NCI-H748 (cell line): ENCODE results near the gene RAI2.

Experiments used
- DNase-seq: peaks from one replicate; lab custom pipeline; 2025; ENCODE audit not compliant: unreplicated experiment; lab: John Stamatoyannopoulos, UW

The RAI2 gene

DNA sequence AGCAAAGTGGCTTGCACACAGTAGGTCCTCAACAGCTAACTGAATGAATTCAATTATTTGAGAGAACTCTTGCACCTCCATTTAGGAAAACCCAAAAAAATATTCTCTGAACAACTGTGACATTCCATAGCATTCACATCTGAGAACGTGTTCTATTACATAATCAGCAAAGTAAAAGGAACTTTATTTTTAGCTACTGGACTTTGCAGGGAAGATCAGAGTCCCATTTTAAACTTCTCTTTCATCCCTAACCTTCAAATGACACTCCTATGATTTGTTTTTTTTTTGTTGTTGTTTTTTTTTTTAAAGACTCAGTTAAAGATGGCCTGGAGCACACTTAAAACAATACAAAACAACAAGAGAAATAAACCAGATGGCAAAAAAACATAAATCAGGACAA lies 30.9 kb downstream of the RAI2 start:
- no peak for DNase-seq

- no peak for DNase-seq
These were observed 31.5 kb downstream of the RAI2 start for GRCh38 chrX:17829566-17829965.

GRCh38 chrX:17828171-17828570 lies 32.9 kb downstream of the RAI2 start:
- DNase-seq, result no peak

DNA sequence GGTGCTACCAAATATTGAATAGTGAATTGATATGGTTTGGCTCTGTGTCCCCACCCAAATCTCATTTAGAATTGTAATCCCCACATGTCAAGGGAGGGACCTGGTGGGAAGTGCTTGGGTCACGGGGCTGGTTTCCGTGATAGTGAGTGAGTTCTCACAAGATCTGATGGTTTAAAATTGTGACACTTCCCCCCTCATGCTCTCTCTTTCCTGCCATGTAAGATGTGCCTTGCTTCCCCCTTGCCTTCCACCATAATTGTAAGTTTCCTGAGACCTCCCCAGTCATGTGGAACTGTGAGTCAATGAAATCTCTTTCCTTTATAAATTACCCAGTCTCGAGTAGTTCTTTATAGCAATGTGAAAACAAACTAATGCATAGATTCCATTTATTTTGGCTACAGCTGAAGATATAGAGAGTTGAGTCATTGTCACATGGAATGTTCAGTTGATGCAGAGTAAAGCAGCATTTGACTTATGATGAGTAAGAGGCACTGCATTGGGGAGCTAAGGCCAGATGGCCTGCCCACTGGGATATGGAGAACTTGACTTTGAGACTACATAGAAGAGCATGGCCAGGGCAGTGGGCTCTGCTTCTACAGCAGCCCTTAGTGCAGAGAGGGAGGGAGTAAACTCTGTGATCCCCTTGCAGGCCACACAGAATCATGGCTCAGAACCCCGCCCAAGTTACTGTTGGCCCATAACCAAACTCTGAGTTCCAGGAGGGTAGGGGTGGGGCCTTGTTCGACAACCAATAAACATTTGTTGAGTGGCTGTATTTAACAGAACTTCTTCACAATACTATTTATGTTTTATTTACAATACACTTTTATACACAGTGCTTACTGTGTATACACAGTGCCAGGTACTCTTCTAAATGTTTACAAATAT lies 34.2 kb downstream of the RAI2 start:
- DNase-seq, result no peak

DNA sequence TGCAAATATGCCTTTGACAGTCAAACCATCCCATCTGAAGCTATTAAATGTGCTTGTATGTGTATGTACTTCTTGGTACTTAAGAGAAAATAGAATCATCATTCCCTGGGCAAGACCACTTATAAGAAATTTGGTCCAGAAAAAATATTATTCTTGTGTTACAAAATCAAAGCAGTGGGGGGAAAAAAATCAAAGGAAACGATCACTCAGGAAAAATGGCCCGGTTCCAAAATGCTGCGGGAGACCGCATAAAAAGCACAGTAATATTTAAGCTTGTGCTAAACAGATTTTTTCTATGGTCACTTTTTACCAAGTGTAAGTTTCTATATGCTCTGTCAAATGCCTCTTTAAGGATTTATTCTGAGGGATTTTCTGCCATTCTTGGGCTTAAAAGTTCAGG lies 36.1 kb downstream of the RAI2 start:
- DNase-seq, result no peak

DNA sequence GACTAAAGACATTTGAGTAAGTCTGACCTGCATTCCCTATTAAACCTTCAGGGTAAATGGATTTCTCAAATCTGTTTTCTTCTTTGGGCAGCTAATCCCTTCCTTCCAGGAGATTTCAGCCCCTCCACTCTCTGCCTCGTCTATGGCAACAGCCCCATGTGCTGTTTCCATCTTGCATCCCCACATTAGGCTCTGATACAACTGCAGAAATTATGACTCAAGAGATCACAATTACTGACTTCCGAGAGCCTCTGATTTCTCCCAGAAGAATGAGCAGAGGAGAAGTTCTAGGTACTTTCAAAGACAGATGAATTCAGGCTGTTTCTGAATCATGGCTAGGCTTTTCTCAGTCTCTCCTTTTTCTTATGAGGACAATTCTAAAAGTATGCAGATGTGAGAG lies 38.7 kb downstream of the RAI2 start:
- DNase-seq, result no peak

DNA sequence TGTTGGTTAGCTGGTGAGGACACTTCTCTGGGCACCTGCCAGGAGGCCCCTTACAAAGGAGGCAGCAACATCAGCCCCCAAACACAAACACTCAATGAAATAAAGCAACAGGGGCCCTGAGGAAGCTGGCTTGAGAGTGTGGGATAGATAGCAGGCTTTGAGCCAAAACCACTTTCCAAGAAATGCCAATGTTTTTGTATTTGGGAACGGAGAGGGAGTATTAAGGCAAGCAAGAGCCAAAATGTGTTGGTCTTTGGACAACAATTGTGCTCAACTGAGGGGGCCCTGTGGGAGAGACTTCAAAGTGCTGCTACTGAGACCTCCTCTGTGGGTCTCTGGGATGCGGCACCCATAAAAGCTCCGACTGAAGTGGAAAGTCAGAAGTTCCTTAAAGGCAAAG lies 41.0 kb downstream of the RAI2 start:
- DNase-seq, result no peak

DNA sequence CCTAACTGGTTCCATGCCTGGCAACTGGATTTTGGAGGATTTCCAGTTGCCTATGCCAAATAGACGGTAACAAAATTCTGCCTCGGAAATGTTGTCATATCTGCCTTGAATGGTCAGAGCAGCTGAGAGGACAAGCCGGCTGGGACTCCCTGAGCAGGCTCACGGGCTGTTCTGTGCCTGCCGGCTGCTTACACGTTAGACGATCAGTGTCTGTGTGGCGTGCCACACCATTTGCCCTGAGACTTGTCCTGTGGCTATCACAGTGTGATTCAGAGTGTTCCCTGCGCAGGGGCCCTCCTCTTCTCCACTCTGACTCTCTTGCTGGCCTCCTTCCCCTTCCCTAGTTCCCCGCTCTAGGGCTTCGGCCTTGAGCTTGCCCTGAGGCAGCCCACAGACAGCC lies 42.4 kb downstream of the RAI2 start:
- DNase-seq, result no peak

DNA sequence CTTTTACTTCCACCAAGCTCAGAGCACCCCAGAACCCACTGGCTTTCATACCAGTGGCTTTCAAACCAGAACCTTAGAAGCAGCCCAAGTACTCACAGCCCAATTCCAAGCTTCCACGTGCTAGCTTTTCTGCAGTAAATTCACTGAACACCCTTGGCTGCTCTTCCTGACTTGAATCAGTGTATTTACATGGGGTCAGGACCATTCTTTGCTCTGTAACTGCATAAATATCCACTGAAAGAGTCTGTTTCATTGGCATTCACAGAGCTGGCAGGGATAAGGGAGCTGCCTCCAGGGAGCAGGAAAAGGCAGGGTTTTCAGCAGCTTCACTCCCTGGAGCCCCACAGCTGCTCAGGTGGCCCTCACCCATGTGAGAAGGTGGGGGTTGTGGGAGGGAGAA lies 43.8 kb downstream of the RAI2 start:
- no peak for DNase-seq

GRCh38 chrX:17814557-17814956 lies 46.5 kb downstream of the RAI2 start:
- no peak for DNase-seq

- DNase-seq, result no peak
These were observed 47.0 kb downstream of the RAI2 start for GRCh38 chrX:17814059-17814458.

DNA sequence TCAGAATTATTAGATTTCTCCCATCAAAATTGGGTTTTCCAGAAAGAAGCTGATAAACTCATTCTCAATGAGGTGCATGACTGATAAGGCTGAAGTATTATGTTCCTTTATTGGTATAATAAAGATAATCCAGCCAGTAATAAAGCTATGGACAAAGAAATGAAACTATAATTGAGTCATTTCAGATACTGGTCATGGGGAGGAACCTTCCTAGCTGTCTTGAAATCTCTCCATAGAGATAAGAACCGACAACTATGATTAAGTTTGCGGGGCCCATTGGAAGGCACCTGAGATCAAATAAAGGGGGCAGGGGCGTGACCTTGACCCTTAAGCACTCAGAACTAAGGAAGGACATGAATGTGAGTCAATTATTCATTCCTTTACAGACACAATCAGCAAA lies 47.8 kb downstream of the RAI2 start:
- DNase-seq, result no peak

- peak; percentile 25 for DNase-seq
These were observed 48.3 kb downstream of the RAI2 start for GRCh38 chrX:17812763-17813162.

DNA sequence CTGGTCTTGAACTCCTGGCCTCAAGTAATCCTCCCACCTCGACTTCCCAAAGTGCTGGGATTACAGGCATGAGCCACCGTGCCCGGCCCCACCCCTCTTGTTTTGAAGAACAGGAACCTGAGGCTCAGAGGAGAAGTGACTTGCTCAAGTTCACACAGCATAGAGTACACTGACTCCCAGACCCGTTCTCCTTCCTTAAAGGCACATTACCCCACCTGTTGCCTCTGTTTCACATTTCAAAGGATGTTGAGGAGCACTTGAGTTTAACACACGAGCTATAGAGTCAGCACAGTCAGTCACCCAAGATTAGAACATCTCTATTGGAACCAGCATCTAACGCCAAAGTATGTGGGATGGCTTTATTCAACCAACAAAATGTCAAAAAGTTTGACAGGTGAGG lies 51.1 kb downstream of the RAI2 start:
- no peak for DNase-seq

DNA sequence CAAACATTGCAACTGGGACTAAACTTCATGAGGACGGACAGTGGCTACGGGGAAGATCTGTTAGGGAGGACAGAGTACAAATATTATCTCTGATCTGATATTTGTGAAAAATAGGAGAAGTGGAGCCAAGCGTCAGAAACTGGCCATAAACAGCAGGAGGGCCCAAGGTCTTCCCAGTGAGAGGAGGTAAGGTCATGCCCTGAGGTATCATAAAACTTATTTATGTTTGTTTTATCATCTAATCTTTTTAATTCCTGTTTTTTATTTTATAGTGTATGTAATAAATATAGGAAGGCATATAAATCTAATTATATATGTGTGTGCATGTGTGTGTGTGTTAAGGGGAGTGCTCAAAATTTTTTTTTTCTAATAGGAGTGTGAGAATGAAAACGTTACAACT lies 51.8 kb downstream of the RAI2 start:
- DNase-seq, result no peak

GRCh38 chrX:17805120-17805519 lies 56.0 kb downstream of the RAI2 start:
- no peak for DNase-seq

DNA sequence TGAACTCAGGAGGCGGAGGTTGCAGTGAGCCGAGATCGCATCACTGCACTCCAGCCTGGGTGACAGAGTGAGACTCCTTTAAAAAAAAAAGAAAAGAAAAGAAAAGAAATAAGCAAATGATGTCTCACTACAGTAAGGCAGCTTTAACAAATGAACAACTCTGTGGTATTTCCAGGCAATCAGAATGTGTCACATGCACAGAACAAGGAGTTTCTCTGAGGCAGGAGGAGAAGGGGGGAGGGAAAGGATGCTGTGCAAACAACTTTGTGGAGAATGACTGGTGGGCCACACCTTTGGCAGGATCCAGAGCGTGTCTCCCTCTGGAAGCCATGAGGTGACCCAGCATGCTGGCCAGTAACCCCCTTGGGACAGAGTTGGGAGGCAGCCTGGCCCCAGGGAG lies 57.6 kb downstream of the RAI2 start:
- peak; percentile 4 for DNase-seq

GRCh38 chrX:17802756-17803155 lies 58.3 kb downstream of the RAI2 start:
- peak; percentile 79 for DNase-seq

- DNase-seq, result no peak
These were observed 59.7 kb downstream of the RAI2 start for GRCh38 chrX:17801431-17801830.

GRCh38 chrX:17798921-17799320 lies 62.2 kb downstream of the RAI2 start:
- no peak for DNase-seq

DNA sequence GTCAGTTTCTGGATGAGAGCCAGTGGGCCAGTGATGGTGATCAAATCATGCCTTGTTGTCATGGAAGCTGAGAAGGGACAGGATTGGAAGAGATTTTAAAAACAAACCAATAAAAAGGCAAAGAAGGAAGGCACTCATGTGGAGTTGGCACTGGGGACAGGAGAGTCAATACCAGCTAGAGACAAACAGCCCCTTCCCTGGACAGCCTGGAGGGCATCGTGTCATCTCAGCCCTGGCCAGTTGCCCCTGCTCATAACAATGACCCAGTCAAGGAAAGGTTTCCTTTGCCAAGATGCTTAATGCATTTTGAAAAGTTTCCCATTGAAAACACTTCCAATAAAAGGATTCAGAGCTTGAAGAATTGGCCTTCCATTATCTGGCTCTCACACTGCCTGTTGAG lies 68.3 kb downstream of the RAI2 start:
- no peak for DNase-seq

GRCh38 chrX:17788956-17789562 lies 72.0 kb downstream of the RAI2 start:
- peak; percentile 3 for DNase-seq

- DNase-seq, result peak; percentile 65
These were observed 72.7 kb downstream of the RAI2 start for GRCh38 chrX:17788439-17788838.
